ENCODE measurements around the gene TOMT.

- TF ChIP-seq POLR2A (IDR thresholded peaks at IDR 0.05; ENCODE audit: low read length), result no peak
- no peak for TF ChIP-seq GATA1 (IDR thresholded peaks at IDR 0.05; ENCODE audit: low read depth, low read length)
Observed at GRCh38 chr11:72098741-72099140, 7.0 kb upstream of the TOMT start.

All from erythroblast (primary cell).